ENCODE results near the gene TFB1M.

Gene TFB1M

DNA sequence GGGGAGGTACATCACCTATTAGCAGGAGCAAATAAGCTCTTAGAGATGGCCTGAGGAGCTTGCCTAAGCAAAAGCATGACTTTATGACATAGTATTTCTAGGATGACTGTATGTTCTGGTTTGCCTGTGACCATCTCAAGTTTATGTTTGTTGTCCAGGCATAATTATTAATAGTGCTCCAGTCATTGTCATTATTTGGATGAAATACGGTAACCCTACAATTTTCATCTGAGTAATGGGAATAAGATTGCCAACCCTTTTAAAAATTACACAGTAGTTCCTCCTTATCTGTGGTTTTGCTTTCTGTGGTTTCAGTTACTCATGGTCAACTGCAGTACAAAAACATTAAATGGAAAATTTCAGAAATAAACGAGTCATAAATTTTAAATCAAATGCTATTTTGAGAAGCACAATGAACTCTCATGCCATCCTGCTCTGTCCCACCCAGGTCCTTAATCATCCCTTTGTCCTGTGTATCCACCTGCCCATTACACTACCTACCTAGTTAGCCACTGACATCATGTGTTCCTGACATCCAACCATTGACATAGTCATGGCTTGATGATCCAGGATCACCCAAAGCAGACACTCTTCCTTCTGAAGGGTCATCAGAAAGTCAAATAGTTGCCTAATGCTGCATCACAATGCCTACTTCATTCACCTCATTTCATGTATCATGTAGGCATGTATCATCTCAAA is 27.0 kb upstream of the TFB1M start:
- TF ChIP-seq FOXP2 (optimal IDR thresholded peaks at IDR 0.05; ENCODE audit: borderline replicate concordance, extremely low read depth, extremely low read length, insufficient read depth) (no peak), POLR2AphosphoS5 (IDR thresholded peaks at IDR 0.05; ENCODE audit: low read depth, low read length) (no peak), SIN3A (IDR thresholded peaks at IDR 0.05; ENCODE audit: borderline replicate concordance, insufficient read depth, low read length) (no peak), TAF1 (IDR thresholded peaks at IDR 0.05; ENCODE audit: borderline replicate concordance, insufficient read depth, low read length) (no peak)
- TF ChIP-seq, protein P1, sequence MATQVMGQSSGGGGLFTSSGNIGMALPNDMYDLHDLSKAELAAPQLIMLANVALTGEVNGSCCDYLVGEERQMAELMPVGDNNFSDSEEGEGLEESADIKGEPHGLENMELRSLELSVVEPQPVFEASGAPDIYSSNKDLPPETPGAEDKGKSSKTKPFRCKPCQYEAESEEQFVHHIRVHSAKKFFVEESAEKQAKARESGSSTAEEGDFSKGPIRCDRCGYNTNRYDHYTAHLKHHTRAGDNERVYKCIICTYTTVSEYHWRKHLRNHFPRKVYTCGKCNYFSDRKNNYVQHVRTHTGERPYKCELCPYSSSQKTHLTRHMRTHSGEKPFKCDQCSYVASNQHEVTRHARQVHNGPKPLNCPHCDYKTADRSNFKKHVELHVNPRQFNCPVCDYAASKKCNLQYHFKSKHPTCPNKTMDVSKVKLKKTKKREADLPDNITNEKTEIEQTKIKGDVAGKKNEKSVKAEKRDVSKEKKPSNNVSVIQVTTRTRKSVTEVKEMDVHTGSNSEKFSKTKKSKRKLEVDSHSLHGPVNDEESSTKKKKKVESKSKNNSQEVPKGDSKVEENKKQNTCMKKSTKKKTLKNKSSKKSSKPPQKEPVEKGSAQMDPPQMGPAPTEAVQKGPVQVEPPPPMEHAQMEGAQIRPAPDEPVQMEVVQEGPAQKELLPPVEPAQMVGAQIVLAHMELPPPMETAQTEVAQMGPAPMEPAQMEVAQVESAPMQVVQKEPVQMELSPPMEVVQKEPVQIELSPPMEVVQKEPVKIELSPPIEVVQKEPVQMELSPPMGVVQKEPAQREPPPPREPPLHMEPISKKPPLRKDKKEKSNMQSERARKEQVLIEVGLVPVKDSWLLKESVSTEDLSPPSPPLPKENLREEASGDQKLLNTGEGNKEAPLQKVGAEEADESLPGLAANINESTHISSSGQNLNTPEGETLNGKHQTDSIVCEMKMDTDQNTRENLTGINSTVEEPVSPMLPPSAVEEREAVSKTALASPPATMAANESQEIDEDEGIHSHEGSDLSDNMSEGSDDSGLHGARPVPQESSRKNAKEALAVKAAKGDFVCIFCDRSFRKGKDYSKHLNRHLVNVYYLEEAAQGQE (IDR thresholded peaks at IDR 0.05; ENCODE audit: insufficient read depth in 1 of 2, low read depth in 2 of 2, low read length in 2 of 2), result no peak

GRCh38 chr6:155340464-155341129 is 26.3 kb upstream of the TFB1M start:
- TF ChIP-seq POLR2AphosphoS5 (IDR thresholded peaks at IDR 0.05; ENCODE audit: low read depth, low read length) (no peak), SIN3A (IDR thresholded peaks at IDR 0.05; ENCODE audit: borderline replicate concordance, insufficient read depth, low read length) (no peak), TAF1 (IDR thresholded peaks at IDR 0.05; ENCODE audit: borderline replicate concordance, insufficient read depth, low read length) (no peak), FOXP2 (optimal IDR thresholded peaks at IDR 0.05; ENCODE audit: borderline replicate concordance, extremely low read depth, extremely low read length, insufficient read depth) (no peak)
- TF ChIP-seq, protein P1 (IDR thresholded peaks at IDR 0.05; ENCODE audit: insufficient read depth in 1 of 2, low read depth in 2 of 2, low read length in 2 of 2), result no peak

GRCh38 chr6:155335265-155335664 is 21.0 kb upstream of the TFB1M start:
- TF ChIP-seq FOXP2 (optimal IDR thresholded peaks at IDR 0.05; ENCODE audit: borderline replicate concordance, extremely low read depth, extremely low read length, insufficient read depth) (no peak), POLR2AphosphoS5 (IDR thresholded peaks at IDR 0.05; ENCODE audit: low read depth, low read length) (no peak), TAF1 (IDR thresholded peaks at IDR 0.05; ENCODE audit: borderline replicate concordance, insufficient read depth, low read length) (no peak), SIN3A (IDR thresholded peaks at IDR 0.05; ENCODE audit: borderline replicate concordance, insufficient read depth, low read length) (no peak)
- TF ChIP-seq, protein P1 (IDR thresholded peaks at IDR 0.05; ENCODE audit: insufficient read depth in 1 of 2, low read depth in 2 of 2, low read length in 2 of 2), result no peak

DNA sequence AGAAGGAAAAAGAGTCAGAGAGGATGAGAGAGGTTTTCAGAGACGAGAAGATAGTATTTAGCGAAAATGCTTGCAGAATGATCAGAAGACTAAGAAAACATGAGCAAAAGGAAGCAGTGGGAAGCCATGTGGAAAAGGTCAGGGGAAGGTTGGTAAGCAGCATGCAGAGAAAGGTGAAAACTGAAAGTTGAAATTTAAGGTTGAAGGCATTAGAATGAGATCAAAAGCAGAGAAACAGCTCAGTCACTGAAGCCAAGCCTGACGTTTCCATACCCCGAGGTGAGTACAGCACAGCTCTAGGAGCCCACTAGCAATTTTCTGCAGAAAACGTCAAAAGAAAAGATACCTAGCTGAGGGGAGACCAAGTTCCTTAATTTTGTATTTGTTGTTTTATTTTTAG is 19.1 kb upstream of the TFB1M start:
- TF ChIP-seq TAF1 (IDR thresholded peaks at IDR 0.05; ENCODE audit: borderline replicate concordance, insufficient read depth, low read length), result no peak
- no peak for TF ChIP-seq SIN3A (IDR thresholded peaks at IDR 0.05; ENCODE audit: borderline replicate concordance, insufficient read depth, low read length)
- TF ChIP-seq, protein P1 (IDR thresholded peaks at IDR 0.05; ENCODE audit: insufficient read depth in 1 of 2, low read depth in 2 of 2, low read length in 2 of 2), result no peak
- TF ChIP-seq POLR2AphosphoS5 (IDR thresholded peaks at IDR 0.05; ENCODE audit: low read depth, low read length), result no peak
- TF ChIP-seq FOXP2 (optimal IDR thresholded peaks at IDR 0.05; ENCODE audit: borderline replicate concordance, extremely low read depth, extremely low read length, insufficient read depth), result no peak
